B cell (primary cell): ENCODE data around the gene MISFA. TPM values are rescaled to one million over a fixed set of nuclear protein-coding genes. Genes with fewer than 3 reads are reported as not detected.

Experiments used
- ATAC-seq: fragments of 200-7000 bp; cut with Tn5 transposase; one replicate; pipeline ENCODE4 v1.10.0; 2021; ENCODE audit warnings: low read depth, mild to moderate bottlenecking, moderate number of reproducible peaks, moderate library complexity
- CTCF ChIA-PET: fragments of 350-600 bp; sonication (Branson Sonifier 250); formaldehyde crosslinking; loops from one replicate; lab custom pipeline; 2021; ENCODE audit warnings: antibody characterized with exemption, inconsistent platforms; lab: Charles Lee
- POLR2A ChIA-PET: fragments of 350-600 bp; sonication (Branson Sonifier 250); formaldehyde crosslinking; loops from one replicate; lab custom pipeline; 2021; ENCODE audit warnings: antibody characterized with exemption; lab: Charles Lee
- DNase-seq: peaks from one replicate; pipeline ENCODE4 v3.0.0; 2013
- H2AFZ ChIP-seq: 2 replicates; pipeline ENCODE4 v1.6.1; 2012; ENCODE audit warnings: mild to moderate bottlenecking, low read depth, low read length; ENCODE audit not compliant: insufficient read depth, poor library complexity, severe bottlenecking
- H3K27ac ChIP-seq, 2 donors: 1 replicate in 1 of 2; 2 replicates in 1 of 2; pipeline ENCODE4 v1.5.1; 2012 to 2013; ENCODE audit warnings: low read length in 2 of 2, mild to moderate bottlenecking in 2 of 2, moderate library complexity in 1 of 2
- H3K27me3 ChIP-seq, 4 experiments: fragments of 200-600 bp in 1 of 4; sonication (generic) in 1 of 4; replicated peaks in 1 of 4; 1 replicate in 2 of 4; 2 replicates in 2 of 4; pipeline versions ENCODE4 v1.6.1 to v1.7.0; 2013 to 2016; ENCODE audit warnings: low read length in 3 of 4, mild to moderate bottlenecking in 2 of 4, mixed read lengths in 1 of 4, moderate library complexity in 1 of 4; ENCODE audit not compliant: insufficient read depth in 4 of 4, control insufficient read depth in 3 of 4; ENCODE audit errors: control extremely low read depth in 1 of 4
- H3K36me3 ChIP-seq, 2 experiments: replicated peaks in 1 of 2; 1 replicate in 1 of 2; 2 replicates in 1 of 2; pipeline versions ENCODE4 v1.6.1 to v1.7.1; 2013; ENCODE audit warnings: low read length in 1 of 2; ENCODE audit not compliant: insufficient read depth in 2 of 2, control insufficient read depth in 1 of 2; ENCODE audit errors: control extremely low read depth in 1 of 2, extremely low read depth in 1 of 2
- H3K4me1 ChIP-seq, 2 donors: fragments of 200-600 bp in 1 of 2; sonication (generic) in 1 of 2; 1 replicate in 1 of 2; 2 replicates in 1 of 2; pipeline versions ENCODE4 v1.5.1 to v1.6.1; 2013 to 2017; ENCODE audit warnings: low read length in 2 of 2; ENCODE audit not compliant: control insufficient read depth in 2 of 2, insufficient read depth in 2 of 2
- H3K4me2 ChIP-seq: replicated peaks from 2 replicates; pipeline ENCODE3; 2012; ENCODE audit warnings: mild to moderate bottlenecking, low read depth, low read length; ENCODE audit not compliant: poor library complexity, severe bottlenecking
- H3K4me3 ChIP-seq, 5 experiments: fragments of 200-600 bp in 1 of 5; sonication (generic) in 1 of 5; 1 replicate in 3 of 5; 2 replicates in 2 of 5; pipeline versions ENCODE4 v1.5.1 to v1.7.0; 2011 to 2016; ENCODE audit warnings: low read length in 4 of 5, mild to moderate bottlenecking in 4 of 5, low read depth in 2 of 5, control low read depth in 1 of 5, moderate library complexity in 1 of 5; ENCODE audit not compliant: insufficient read depth in 1 of 5; ENCODE audit errors: control extremely low read depth in 1 of 5, extremely low read depth in 1 of 5
- H3K79me2 ChIP-seq: fragments of 200-600 bp; sonication (generic); one replicate; pipeline ENCODE4 v1.6.0; 2016; ENCODE audit warnings: low read length; ENCODE audit not compliant: control insufficient read depth, insufficient read depth
- H3K9ac ChIP-seq: fragments of 200-600 bp; sonication (generic); 2 replicates; pipeline ENCODE4 v1.6.1; 2017; ENCODE audit warnings: mild to moderate bottlenecking, low read length, moderate library complexity
- H3K9me3 ChIP-seq, 3 donors: one replicate each; pipeline versions ENCODE4 v1.6.1 to v1.7.1; 2013; ENCODE audit warnings: low read length in 2 of 3; ENCODE audit not compliant: control insufficient read depth in 2 of 3, insufficient read depth in 1 of 3; ENCODE audit errors: control extremely low read depth in 1 of 3
- H4K20me1 ChIP-seq: 2 replicates; pipeline ENCODE4 v1.6.0; 2012; ENCODE audit warnings: mild to moderate bottlenecking, low read length; ENCODE audit not compliant: insufficient read depth, control insufficient read depth, poor library complexity, severe bottlenecking
- H3K27ac Mint-ChIP-seq: one replicate; pipeline ENCODE4 v1.8.0; 2021; ENCODE audit warnings: mixed read lengths
- H3K27me3 Mint-ChIP-seq: one replicate; pipeline ENCODE4 v1.8.0; 2021; ENCODE audit warnings: mixed read lengths
- H3K4me1 Mint-ChIP-seq: one replicate; pipeline ENCODE4 v1.8.0; 2021; ENCODE audit warnings: mixed read lengths
- H3K4me3 Mint-ChIP-seq: one replicate; pipeline ENCODE4 v1.8.0; 2021; ENCODE audit warnings: mixed read lengths
- H3K9me3 Mint-ChIP-seq: one replicate; pipeline ENCODE4 v1.8.0; 2022; ENCODE audit warnings: mixed read lengths; ENCODE audit not compliant: insufficient read depth
- CTCF ChIP-seq: fragments of 200-600 bp; IDR thresholded peaks from one replicate; pipeline ENCODE4 v1.8.0; 2022; ENCODE audit warnings: antibody characterized with exemption, mild to moderate bottlenecking
- EZH2 ChIP-seq: IDR thresholded peaks from 2 replicates; pipeline ENCODE4 v1.6.1; 2012; ENCODE audit warnings: borderline replicate concordance, low read depth, mild to moderate bottlenecking, moderate library complexity, low read length; ENCODE audit not compliant: insufficient read depth, poor library complexity, severe bottlenecking
- WGBS: methylation state at CpG from one replicate; pipeline ENCODE4 v1.1.5; 2013; ENCODE audit warnings: missing lambda C conversion rate; ENCODE audit not compliant: insufficient coverage; 5-methylcytosine and 5-hydroxymethylcytosine counted together
- intact Hi-C: fragments of 100-400 bp; cut with micrococcal nuclease; formaldehyde crosslinking; loops from one replicate; pipeline ENCODE4 v1.10.0; 2022
- polyA plus RNA-seq: library from polyadenylated mRNA; depleted of rRNA; stranded (reverse); fragments of >200 nt; gene quantifications from 2 replicates; pipeline ENCODE4 v1.2.3, GENCODE V29; 2012
- total RNA-seq, 2 donors: library from RNA; stranded (reverse); fragments of 120-200 nt in 1 of 2; gene quantifications; 1 replicate in 1 of 2; 2 replicates in 1 of 2; pipeline versions ENCODE4 v1.2.3 to v1.2.4, GENCODE V29; 2013 to 2022

MISFA gene
- total and polyA plus RNA-seq, 2 donors (not counting 1 experiment from before 2014, with no cell fraction given): 1.2 TPM; not detected in 1

DNA sequence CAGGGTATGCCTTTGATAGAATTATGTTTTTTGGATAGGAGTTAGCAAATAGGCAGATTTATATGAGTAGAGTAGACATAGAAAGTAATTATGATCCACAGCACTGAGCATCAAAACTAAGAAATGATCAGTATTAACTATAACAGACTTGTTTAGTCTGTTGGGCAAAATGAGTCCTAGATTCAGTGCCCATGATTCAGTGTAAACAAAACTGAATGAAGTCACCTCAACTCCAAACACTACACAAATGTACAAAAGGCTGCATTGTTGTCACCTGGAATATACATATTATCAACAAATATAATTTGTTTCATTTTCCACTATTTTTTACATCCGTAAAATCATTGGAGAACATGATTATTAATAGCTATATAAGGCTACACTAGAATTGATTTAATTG lies 17.8 kb upstream of the MISFA start:
- no peaks in the 10 kb centered on the region for H4K20me1 ChIP-seq
- H3K27me3 Mint-ChIP-seq: no peaks in the 10 kb centered on the region
- no peak for TF ChIP-seq EZH2
- TF ChIP-seq CTCF: no peak
- no peak overlapping the region for H3K4me3 Mint-ChIP-seq
- ChIA-PET CTCF (no interaction called here), POLR2A (no interaction called here)
- H3K4me2 ChIP-seq: no peak overlapping the region
- no peaks in the 10 kb centered on the region for H3K9me3 ChIP-seq
- H3K9me3 Mint-ChIP-seq: no peaks in the 10 kb centered on the region
- ATAC-seq: no peak
- H3K79me2 ChIP-seq: peaks cover 12% of the 10 kb centered on the region
- H2AFZ ChIP-seq: no peak overlapping the region
- H3K27me3 ChIP-seq: no peaks in the 10 kb centered on the region
- intact Hi-C loops: no loop called here
- H3K4me3 ChIP-seq: no peak overlapping the region
- no peak for DNase-seq
- H3K4me1 Mint-ChIP-seq: no peaks in the 10 kb centered on the region
- no peak overlapping the region for H3K27ac ChIP-seq
- H3K27ac Mint-ChIP-seq: no peak overlapping the region
- H3K4me1 ChIP-seq: no peaks in the 10 kb centered on the region
- H3K36me3 ChIP-seq: peaks cover 0 to 13% of the 10 kb centered on the region in 2 experiments
- WGBS: no CpG with 5 or more reads among the region's 1 CpG
- no peak overlapping the region for H3K9ac ChIP-seq
